HEK293T (cell line): ENCODE results near the gene WNK2.

Experiments used
- CTCF ChIA-PET: fragments of 350-600 bp; formaldehyde crosslinking; extraction: SDS; loops from one replicate; lab custom pipeline; 2021; ENCODE audit warnings: antibody characterized with exemption, inconsistent platforms; lab: Yijun Ruan, JAX
- POLR2A ChIA-PET: fragments of 350-600 bp; formaldehyde crosslinking; extraction: SDS; loops from one replicate; lab custom pipeline; 2020; ENCODE audit warnings: antibody characterized with exemption, inconsistent platforms; lab: Yijun Ruan, JAX
- DNase-seq: peaks from one replicate; pipeline ENCODE4 v3.0.0; 2012; ENCODE audit warnings: mixed read lengths; ENCODE audit errors: extremely low spot score
- ARNT ChIP-seq: fragments of 450-650 bp; IDR thresholded peaks from 2 replicates; pipeline ENCODE4 v1.6.1; 2017; ENCODE audit warnings: mild to moderate bottlenecking
- BHLHE40 ChIP-seq: fragments of 450-650 bp; IDR thresholded peaks from 2 replicates; pipeline ENCODE4 v1.6.1; 2016; ENCODE audit warnings: mild to moderate bottlenecking, moderate library complexity, borderline replicate concordance
- CTBP1 ChIP-seq: fragments of 450-650 bp; IDR thresholded peaks from 2 replicates; pipeline ENCODE4 v1.6.1; 2016; ENCODE audit warnings: borderline replicate concordance
- ELF4 ChIP-seq: fragments of 450-650 bp; IDR thresholded peaks from 2 replicates; pipeline ENCODE4 v1.6.1; 2017; ENCODE audit warnings: antibody characterized with exemption
- FOXA1 ChIP-seq: fragments of 450-650 bp; IDR thresholded peaks from 2 replicates; pipeline ENCODE4 v1.6.1; 2016; ENCODE audit warnings: mild to moderate bottlenecking
- FOXK2 ChIP-seq: fragments of 450-650 bp; IDR thresholded peaks from 2 replicates; pipeline ENCODE4 v1.6.1; 2016; ENCODE audit warnings: mild to moderate bottlenecking
- FOXM1 ChIP-seq: fragments of 450-650 bp; IDR thresholded peaks from 2 replicates; pipeline ENCODE4 v1.6.1; 2017; ENCODE audit warnings: mild to moderate bottlenecking, borderline replicate concordance
- HDGF ChIP-seq: fragments of 450-650 bp; IDR thresholded peaks from 2 replicates; pipeline ENCODE4 v1.6.1; 2017; ENCODE audit warnings: antibody characterized with exemption, borderline replicate concordance
- L3MBTL2 ChIP-seq: fragments of 450-650 bp; conservative IDR thresholded peaks from 2 replicates; pipeline ENCODE4 v1.6.1; 2016; ENCODE audit warnings: mild to moderate bottlenecking
- LEF1 ChIP-seq: fragments of 450-650 bp; IDR thresholded peaks from 2 replicates; pipeline ENCODE4 v1.6.1; 2017; ENCODE audit warnings: mild to moderate bottlenecking, borderline replicate concordance
- NFRKB ChIP-seq: fragments of 450-650 bp; IDR thresholded peaks from 2 replicates; pipeline ENCODE4 v1.6.1; 2016; ENCODE audit warnings: mild to moderate bottlenecking, moderate library complexity
- PKNOX1 ChIP-seq: fragments of 450-650 bp; IDR thresholded peaks from 2 replicates; pipeline ENCODE4 v1.6.1; 2016
- SP1 ChIP-seq: fragments of 450-650 bp; IDR thresholded peaks from 2 replicates; pipeline ENCODE4 v1.6.1; 2017
- SUZ12 ChIP-seq: fragments of 450-650 bp; IDR thresholded peaks from 2 replicates; pipeline ENCODE4 v1.6.1; 2016; ENCODE audit warnings: mild to moderate bottlenecking
- TARDBP ChIP-seq: fragments of 450-650 bp; IDR thresholded peaks from 2 replicates; pipeline ENCODE4 v1.6.1; 2016
- ZNF384 ChIP-seq: fragments of 450-650 bp; IDR thresholded peaks from 2 replicates; pipeline ENCODE4 v1.6.1; 2016

The WNK2 gene

GRCh38 chr9:93183663-93184431, at the start of gene WNK2:
Gene WNK2, plus strand, starts transcription at chr9:93184139. Its CDS starts 791 bp downstream, at chr9:93184930.
- TF ChIP-seq BHLHE40: no peak
- TF ChIP-seq SP1: no peak
- no peak for TF ChIP-seq CTBP1
- no peak for TF ChIP-seq TARDBP
- no peak for TF ChIP-seq SUZ12
- no peak for TF ChIP-seq ELF4
- no peak for TF ChIP-seq FOXK2
- TF ChIP-seq ZNF384: no peak
- TF ChIP-seq FOXM1: no peak; the same call in 1 of the 2 replicates
- CTCF ChIA-PET: no interaction called here
- DNase-seq: peak; percentile 91
- POLR2A ChIA-PET: no interaction called here

GRCh38 chr9:93134740-93135444, 49.0 kb upstream of the WNK2 start:
- DNase-seq: no peak
- CTCF ChIA-PET: interaction anchor here (1.3 kb wide), 1 partner anchor 27 kb away, joined by 4 read pairs; no protein-coding TSS in a partner anchor
- TF ChIP-seq ARNT (no peak), ELF4 (no peak), FOXK2 (no peak)
- POLR2A ChIA-PET: interaction anchor here (0.7 to 1.4 kb wide), 7 partner anchors 7 to 22 kb away, joined by 3 to 6 read pairs (median 4); no protein-coding TSS in a partner anchor

- POLR2A ChIA-PET: no interaction called here
- DNase-seq: no peak
- no peak for TF ChIP-seq SP1
- TF ChIP-seq CTBP1: no peak
- no peak for TF ChIP-seq ELF4
- TF ChIP-seq SUZ12: no peak
- no peak for TF ChIP-seq TARDBP
- TF ChIP-seq HDGF: no peak
- no peak for TF ChIP-seq PKNOX1
- no peak for TF ChIP-seq FOXA1
- no peak for TF ChIP-seq L3MBTL2
- TF ChIP-seq FOXK2: no peak
- TF ChIP-seq ARNT: no peak
- TF ChIP-seq LEF1: no peak
- no peak for TF ChIP-seq FOXM1
- TF ChIP-seq BHLHE40: no peak
- no peak for TF ChIP-seq ZNF384
- TF ChIP-seq NFRKB: no peak
- CTCF ChIA-PET: no interaction called here
Measured at GRCh38 chr9:93136011-93136440, 47.9 kb upstream of the WNK2 start.

- TF ChIP-seq CTBP1 (no peak), PKNOX1 (no peak), ELF4 (no peak), ZNF384 (no peak)
- no peak for DNase-seq
- POLR2A ChIA-PET: no interaction called here
- CTCF ChIA-PET: no interaction called here
Measured at GRCh38 chr9:93137362-93137761, 46.6 kb upstream of the WNK2 start.

GRCh38 chr9:93138171-93138764, 45.7 kb upstream of the WNK2 start:
- POLR2A ChIA-PET: no interaction called here
- no peak for DNase-seq
- no peak for TF ChIP-seq ARNT
- TF ChIP-seq FOXA1: no peak
- no peak for TF ChIP-seq ZNF384
- TF ChIP-seq FOXK2: no peak
- no peak for TF ChIP-seq NFRKB
- TF ChIP-seq FOXM1: no peak
- no peak for TF ChIP-seq LEF1
- TF ChIP-seq SUZ12: no peak
- TF ChIP-seq PKNOX1: no peak
- no peak for TF ChIP-seq L3MBTL2
- no peak for TF ChIP-seq HDGF
- TF ChIP-seq TARDBP: no peak
- no peak for TF ChIP-seq CTBP1
- CTCF ChIA-PET: no interaction called here
